ENCODE results near the gene LTO1.
A peak's percentile ranks its signal among the peaks of the same experiment; 100 is the strongest.

Gene LTO1

DNA sequence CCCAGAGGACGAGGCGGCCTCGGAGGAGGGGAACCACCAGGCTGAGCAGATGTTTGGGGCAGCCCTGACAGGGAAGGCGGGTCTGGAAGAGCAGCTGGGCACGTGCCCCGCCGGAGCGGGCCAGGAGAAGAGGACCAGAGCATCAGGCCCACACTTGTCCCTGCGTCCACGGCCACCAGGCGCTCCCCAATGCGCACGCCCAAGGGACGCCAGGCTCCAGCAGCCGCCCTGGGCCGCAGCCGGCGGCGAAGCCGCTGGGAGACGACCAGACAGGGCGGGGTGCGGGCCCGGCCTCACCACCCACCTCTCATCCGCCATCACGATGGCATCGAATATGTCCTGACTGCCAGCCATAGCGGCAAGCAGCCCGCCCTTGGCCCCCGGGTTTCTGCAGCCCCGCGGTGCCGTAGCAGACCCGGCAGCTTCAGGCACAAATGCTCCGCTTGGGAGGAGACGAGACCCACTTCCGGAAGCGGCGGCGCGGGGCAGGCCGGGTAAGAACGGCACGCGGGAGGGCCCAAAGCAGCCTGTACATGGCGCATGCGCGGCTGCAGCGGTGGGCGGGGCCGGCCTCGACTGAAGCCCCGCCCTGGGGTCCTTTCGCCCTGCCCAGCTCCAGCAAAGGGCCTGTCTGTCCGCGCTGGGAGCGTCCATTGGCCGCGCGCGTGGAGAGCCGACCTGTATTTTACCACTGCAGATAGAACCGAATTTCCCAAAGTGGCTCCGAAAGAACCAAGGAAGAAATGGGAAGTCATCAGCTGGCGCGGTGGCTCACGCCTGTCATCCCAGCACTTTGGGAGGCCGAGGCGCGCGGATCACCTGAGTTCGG is at the start of gene LTO1:
Gene LTO1, minus strand, starts transcription at position 468 of the 829 bp plus-strand sequence. Its CDS starts 114 bp downstream, at position 354.
- peak; percentile 93 for DNase-seq

- no peak for DNase-seq
Measured at GRCh38 chr11:69721745-69722144, 46.6 kb upstream of the LTO1 start.

DNA sequence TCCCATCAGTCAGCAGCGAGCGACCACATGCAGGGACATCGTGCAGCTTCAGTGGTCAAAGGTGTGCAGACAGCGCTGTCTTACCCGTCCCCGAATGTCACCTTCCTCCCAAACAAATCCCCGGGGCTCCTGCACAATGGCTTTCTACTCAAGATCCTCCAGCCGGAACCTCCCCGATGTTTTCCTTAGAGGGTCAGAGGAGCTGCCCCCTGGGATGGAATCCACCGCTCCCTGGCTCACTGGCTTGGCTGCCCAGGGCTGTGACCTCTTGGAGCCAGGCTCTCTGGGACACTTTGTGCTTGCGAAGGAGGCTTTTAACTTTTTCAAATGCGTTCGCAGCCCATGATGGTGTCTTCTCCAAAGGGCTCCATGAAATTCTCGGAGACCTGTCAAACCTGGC is 46.0 kb upstream of the LTO1 start:
- DNase-seq, result no peak

DNA sequence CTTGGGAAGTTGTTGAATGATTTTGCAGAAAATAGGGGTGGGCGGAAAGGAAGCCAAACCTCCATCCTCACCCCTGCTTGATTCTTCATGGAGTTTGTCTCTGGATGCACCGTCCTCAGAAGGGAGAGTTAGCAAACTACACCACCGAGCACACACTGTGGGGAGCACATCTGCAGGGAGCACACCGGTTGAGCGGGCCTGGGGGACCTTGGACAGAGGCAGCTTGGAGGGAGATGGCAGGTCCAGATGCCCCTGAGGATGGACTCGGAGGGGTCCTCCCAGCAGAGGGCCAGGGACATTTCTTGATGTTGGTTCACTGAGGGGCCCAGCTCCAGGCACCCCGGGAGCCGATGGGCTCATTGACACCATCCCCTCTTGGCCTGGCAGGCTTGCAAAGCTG is 43.8 kb upstream of the LTO1 start:
- DNase-seq, result no peak

GRCh38 chr11:69718147-69718546 is 43.0 kb upstream of the LTO1 start:
- DNase-seq, result peak; percentile 10

GRCh38 chr11:69716891-69717747 is 42.0 kb upstream of the LTO1 start:
- DNase-seq, result no peak

GRCh38 chr11:69716099-69716498 is 40.9 kb upstream of the LTO1 start:
- DNase-seq, result no peak

DNA sequence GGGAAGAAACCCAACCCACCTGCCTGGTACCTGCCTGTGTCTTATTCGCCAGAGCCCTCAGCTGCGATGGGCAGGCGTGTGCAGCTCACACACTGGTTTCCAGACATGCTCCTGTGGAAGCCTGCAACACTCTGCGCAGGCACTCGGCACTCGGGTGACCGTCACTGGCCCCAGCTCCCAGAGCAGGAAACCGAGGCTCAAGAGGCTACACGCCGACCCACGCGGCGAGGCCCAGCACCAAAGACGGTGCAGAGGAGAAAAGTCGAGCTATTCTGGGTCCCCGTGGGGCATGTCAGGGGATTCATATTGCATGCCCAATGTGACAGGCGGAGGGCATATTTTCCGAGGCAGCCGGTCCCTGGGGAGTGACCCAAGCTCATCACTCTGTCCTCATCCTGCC is 40.3 kb upstream of the LTO1 start:
- no peak for DNase-seq

- DNase-seq, result no peak
Measured at GRCh38 chr11:69711822-69712801, 37.0 kb upstream of the LTO1 start.

DNA sequence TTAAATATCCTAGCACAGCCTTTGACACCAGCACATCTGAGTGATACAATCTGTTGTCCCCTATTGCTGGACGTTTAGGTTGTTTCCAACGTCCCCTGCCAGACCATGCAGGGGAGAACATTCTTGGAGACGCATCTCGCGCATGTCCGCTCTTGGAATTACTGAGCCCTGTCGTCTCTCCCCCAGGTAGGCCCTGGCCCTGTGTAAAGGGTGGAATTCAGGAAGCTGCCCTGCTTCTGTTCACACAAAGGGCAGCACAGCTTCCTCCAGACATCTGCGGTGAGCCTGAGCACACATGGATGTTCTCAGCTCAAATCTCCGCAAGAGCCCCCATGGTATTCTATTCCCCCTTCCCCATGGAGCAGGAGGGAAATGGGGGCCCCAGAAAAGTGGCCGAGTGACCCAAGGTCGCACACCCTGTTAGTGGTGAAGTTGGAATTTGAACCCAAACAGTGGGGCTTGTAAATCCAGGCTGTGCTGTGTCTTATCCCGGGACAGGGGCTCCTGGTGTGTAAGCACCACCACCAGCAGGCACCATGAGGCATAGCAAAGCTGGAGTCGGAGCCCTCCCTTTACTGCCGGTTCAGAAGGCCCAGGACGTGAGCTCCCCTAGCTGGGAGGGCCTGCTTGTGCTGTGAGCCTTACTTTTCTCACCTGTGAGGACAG is 33.7 kb upstream of the LTO1 start:
- DNase-seq, result no peak

- DNase-seq, result no peak
Measured at GRCh38 chr11:69707176-69707575, 32.0 kb upstream of the LTO1 start.

- DNase-seq, result no peak
Measured at GRCh38 chr11:69705901-69706787, 31.0 kb upstream of the LTO1 start.

DNA sequence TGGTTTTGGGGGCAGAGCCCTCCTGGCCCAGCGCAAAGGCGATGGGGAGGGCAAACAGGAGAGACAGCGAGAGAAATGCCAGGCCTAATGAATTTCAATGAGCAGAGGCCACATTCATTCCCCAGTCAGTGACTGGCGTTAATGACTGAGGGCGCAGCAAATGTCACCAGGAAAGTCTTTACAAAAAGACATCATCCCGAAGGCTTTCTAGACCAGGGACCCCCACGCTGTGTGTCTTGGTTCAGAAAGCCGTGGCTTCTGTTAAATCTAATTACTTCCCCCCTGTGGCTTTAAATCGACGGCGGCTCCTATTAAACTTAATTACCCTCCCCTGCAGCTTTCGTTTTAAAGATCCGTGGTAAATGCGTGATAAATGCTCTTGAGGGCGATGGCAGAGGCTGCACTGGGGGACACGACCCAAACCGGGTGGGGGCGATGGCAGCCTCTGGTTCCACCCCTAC is 30.2 kb upstream of the LTO1 start:
- DNase-seq, result no peak

GRCh38 chr11:69704508-69705253 is 29.5 kb upstream of the LTO1 start:
- DNase-seq, result no peak

GRCh38 chr11:69703768-69704507 is 28.8 kb upstream of the LTO1 start, which contains the start of gene FGF19:
Gene FGF19, minus strand, starts transcription at chr11:69704022. Its CDS starts 146 bp downstream, at chr11:69703876.
- no peak for DNase-seq

DNA sequence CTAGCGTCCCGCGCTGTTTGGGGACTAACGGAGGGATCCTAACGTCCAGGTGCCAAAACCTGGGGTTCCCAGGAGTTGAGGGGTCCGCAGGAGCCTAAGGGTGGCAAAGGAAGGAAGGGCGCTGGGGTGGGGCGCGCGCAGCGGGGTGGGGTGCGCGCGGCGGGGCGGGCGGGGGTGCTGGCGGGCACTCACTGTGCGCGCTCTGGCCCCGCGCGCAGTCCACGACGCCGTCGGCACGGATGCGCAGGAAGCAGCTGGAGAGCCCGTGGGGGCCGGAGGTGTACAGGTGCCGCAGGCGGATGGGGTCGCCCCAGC is 28.3 kb upstream of the LTO1 start:
- no peak for DNase-seq

DNA sequence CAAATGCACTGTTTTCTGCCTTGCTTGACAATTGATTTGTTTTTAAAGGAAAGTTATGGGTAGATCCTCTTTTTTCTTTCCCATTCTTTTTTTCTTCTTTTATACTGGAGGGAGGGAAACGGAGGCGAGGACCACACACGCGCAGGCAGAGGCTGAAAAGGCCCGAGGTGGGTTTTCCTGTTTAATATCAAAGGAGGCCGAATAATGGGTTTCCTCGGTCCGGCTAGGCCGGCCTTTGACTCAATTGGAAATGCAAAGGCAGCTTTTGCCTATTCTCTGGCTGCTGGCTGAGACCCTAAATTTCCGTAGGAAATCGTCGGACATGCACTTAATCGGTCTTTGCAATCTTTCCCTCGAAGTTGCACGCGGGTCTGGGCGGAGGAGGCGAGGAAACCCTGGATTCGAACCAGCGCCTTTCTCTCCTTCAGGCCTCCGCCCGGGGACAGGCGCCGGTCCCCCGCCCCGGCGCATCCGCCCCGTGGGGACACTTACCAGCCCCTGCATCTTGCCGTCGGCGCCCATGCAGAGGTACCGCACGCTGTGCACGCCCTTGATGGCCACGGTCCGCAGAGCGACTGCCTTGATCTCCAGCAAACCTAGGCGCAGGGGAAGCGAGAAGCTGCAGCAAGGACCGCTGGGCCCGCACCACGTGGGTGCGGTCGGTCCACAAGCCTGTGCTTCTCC is 27.8 kb upstream of the LTO1 start:
- no peak for DNase-seq

DNA sequence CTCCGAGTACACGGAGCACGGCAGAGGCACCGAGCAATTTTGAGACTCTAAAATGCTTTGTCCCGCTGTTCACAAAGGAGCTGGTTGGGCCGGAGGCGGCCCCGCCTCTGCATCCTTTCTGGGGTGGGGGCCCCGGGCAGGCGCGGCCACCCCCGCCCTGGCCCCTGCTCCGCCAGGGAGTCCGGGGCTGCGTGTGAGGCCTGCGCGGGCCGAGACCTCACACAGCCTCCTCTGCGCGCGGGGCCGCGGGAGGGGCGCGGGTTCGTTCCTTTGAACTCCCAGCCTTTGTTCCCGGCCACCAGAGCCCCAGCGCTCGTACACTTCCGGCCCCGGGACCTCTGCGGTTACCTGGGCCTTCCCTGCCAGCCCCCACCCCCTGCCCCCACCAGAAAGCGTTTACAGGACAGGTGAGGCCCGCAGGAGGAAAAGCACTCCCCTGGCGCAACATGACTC is 27.1 kb upstream of the LTO1 start:
- no peak for DNase-seq
